Fibroblast of lung (primary cell): Measurements from ENCODE around the gene POM121C. TPM values are rescaled to one million over a fixed set of nuclear protein-coding genes. Genes with fewer than 3 reads are reported as not detected.
A peak's percentile ranks its signal among the peaks of the same experiment; 100 is the strongest.
"Not testable (repeated sequence)": the region's sequence is repeated elsewhere in the genome, so short reads cannot be mapped to it uniquely, and the experiment has no call there.

Experiments
- DNase-seq, 2 donors: peaks; one replicate each; pipeline versions ENCODE4 v3.0.0 to v3.0.0-alpha.2; 2010; ENCODE audit warnings: low read depth in 2 of 2
- H2AFZ ChIP-seq: 2 replicates; pipeline ENCODE4 v1.5.1; 2012; ENCODE audit warnings: low read length, control low read depth, inconsistent platforms
- H3K27ac ChIP-seq: 2 replicates; pipeline ENCODE4 v1.5.1; 2011; ENCODE audit warnings: low read length, control low read depth; ENCODE audit not compliant: insufficient read depth
- H3K27me3 ChIP-seq: 2 replicates; pipeline ENCODE4 v1.5.1; 2011; ENCODE audit warnings: mild to moderate bottlenecking, low read length; ENCODE audit not compliant: control insufficient read depth, insufficient read depth
- H3K36me3 ChIP-seq: 2 replicates; pipeline ENCODE4 v1.5.1; 2011; ENCODE audit warnings: low read length; ENCODE audit not compliant: control insufficient read depth, insufficient read depth
- H3K4me1 ChIP-seq: 2 replicates; pipeline ENCODE4 v1.5.1; 2011; ENCODE audit warnings: low read length; ENCODE audit not compliant: control insufficient read depth, insufficient read depth; ENCODE audit errors: extremely low read depth
- H3K4me2 ChIP-seq: 2 replicates; pipeline ENCODE4 v1.5.1; 2011; ENCODE audit warnings: low read length, control low read depth; ENCODE audit not compliant: insufficient read depth; ENCODE audit errors: extremely low read depth
- H3K4me3 ChIP-seq, 4 experiments: fragments of 200-600 bp in 1 of 4; sonication (generic) in 1 of 4; replicated peaks in 1 of 4; 2 replicates each; pipeline ENCODE4 v1.5.1; 2011 to 2016; ENCODE audit warnings: low read length in 4 of 4, low read depth in 3 of 4, mild to moderate bottlenecking in 3 of 4, control low read depth in 2 of 4, inconsistent platforms in 1 of 4, mixed read lengths in 1 of 4; ENCODE audit not compliant: insufficient read depth in 1 of 4; ENCODE audit errors: control extremely low read depth in 1 of 4
- H3K79me2 ChIP-seq: 2 replicates; pipeline ENCODE4 v1.5.1; 2012; ENCODE audit warnings: mild to moderate bottlenecking, low read length, inconsistent platforms; ENCODE audit not compliant: control insufficient read depth, insufficient read depth
- H3K9ac ChIP-seq: 2 replicates; pipeline ENCODE4 v1.5.1; 2011; ENCODE audit warnings: mild to moderate bottlenecking, low read length, control low read depth; ENCODE audit not compliant: insufficient read depth
- H3K9me3 ChIP-seq: 2 replicates; pipeline ENCODE4 v1.5.1; 2012; ENCODE audit warnings: low read depth, low read length; ENCODE audit not compliant: control insufficient read depth, insufficient read depth
- H4K20me1 ChIP-seq: 2 replicates; pipeline ENCODE4 v1.5.1; 2011; ENCODE audit warnings: low read length; ENCODE audit not compliant: control insufficient read depth, insufficient read depth; ENCODE audit errors: extremely low read depth
- EZH2 ChIP-seq: IDR thresholded peaks from 2 replicates; pipeline ENCODE4 v1.5.1; 2012; ENCODE audit warnings: low read length, control low read depth, mild to moderate bottlenecking; ENCODE audit errors: missing control alignments
- polyA plus RNA-seq, 2 donors: library from polyadenylated mRNA; depleted of rRNA in 1 of 2; stranded (reverse) in 1 of 2; unstranded in 1 of 2; fragments of >200 nt; gene quantifications; 2 replicates each; pipeline ENCODE4 v1.2.1, GENCODE V29; 2011 to 2012; ENCODE audit warnings: missing spikeins in 1 of 2
- total RNA-seq: library from RNA; depleted of rRNA; stranded (reverse); fragments of >200 nt; gene quantifications from 2 replicates; pipeline ENCODE4 v1.2.1, GENCODE V29; 2014
- TF ChIP-seq, protein P1 (sequence below), 2 donors: IDR thresholded peaks in 1 of 2; conservative IDR thresholded peaks in 1 of 2; 1 replicate in 1 of 2; 2 replicates in 1 of 2; pipeline ENCODE4 v1.5.1; 2011 to 2012; ENCODE audit warnings: low read length in 2 of 2, control low read depth in 1 of 2, inconsistent platforms in 1 of 2, low read depth in 1 of 2, mild to moderate bottlenecking in 1 of 2

The POM121C gene
- total and polyA plus RNA-seq, 2 donors (not counting 1 experiment from before 2014, with no cell fraction given) = 6.9 to 14.7 TPM

DNA sequence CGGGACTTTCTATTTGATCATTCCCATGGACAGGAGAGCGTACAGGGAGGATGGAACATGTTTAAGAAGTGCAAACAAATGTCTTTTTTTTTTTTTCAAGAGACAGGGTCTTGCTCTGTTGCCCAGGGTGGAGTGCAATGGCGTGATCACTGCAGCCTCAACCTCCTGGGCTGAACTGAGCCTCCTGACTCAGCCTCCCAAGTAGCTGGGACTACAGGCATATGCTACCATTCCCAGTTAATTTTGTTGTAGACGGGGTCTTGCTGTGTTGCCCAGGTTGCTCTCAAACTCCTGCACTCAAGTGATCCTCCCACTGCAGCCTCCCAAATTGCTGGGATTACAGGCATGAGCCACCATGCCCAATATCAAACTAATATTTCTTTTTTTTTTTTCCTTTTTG, 46.5 kb upstream of the POM121C start:
- no peaks in the 10 kb centered on the region for H4K20me1 ChIP-seq
- DNase-seq = no peak
- H3K4me2 ChIP-seq = no peak overlapping the region
- TF ChIP-seq, protein P1, sequence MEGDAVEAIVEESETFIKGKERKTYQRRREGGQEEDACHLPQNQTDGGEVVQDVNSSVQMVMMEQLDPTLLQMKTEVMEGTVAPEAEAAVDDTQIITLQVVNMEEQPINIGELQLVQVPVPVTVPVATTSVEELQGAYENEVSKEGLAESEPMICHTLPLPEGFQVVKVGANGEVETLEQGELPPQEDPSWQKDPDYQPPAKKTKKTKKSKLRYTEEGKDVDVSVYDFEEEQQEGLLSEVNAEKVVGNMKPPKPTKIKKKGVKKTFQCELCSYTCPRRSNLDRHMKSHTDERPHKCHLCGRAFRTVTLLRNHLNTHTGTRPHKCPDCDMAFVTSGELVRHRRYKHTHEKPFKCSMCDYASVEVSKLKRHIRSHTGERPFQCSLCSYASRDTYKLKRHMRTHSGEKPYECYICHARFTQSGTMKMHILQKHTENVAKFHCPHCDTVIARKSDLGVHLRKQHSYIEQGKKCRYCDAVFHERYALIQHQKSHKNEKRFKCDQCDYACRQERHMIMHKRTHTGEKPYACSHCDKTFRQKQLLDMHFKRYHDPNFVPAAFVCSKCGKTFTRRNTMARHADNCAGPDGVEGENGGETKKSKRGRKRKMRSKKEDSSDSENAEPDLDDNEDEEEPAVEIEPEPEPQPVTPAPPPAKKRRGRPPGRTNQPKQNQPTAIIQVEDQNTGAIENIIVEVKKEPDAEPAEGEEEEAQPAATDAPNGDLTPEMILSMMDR (conservative IDR thresholded peaks at IDR 0.05 in 1 of 2, IDR thresholded peaks at IDR 0.05 in 1 of 2; ENCODE audit: low read depth in 1 of 2, low read length in 2 of 2) = no peak
- TF ChIP-seq EZH2 = no peak
- H3K79me2 ChIP-seq = peaks cover 2% of the 10 kb centered on the region
- peaks cover 5% of the 10 kb centered on the region for H3K36me3 ChIP-seq
- H3K9me3 ChIP-seq = no peaks in the 10 kb centered on the region
- H3K4me1 ChIP-seq = peaks cover 5% of the 10 kb centered on the region
- no peak overlapping the region for H2AFZ ChIP-seq
- no peaks in the 10 kb centered on the region for H3K27me3 ChIP-seq
- H3K9ac ChIP-seq = no peak overlapping the region
- H3K4me3 ChIP-seq = no peak overlapping the region
- H3K27ac ChIP-seq = no peak overlapping the region

DNA sequence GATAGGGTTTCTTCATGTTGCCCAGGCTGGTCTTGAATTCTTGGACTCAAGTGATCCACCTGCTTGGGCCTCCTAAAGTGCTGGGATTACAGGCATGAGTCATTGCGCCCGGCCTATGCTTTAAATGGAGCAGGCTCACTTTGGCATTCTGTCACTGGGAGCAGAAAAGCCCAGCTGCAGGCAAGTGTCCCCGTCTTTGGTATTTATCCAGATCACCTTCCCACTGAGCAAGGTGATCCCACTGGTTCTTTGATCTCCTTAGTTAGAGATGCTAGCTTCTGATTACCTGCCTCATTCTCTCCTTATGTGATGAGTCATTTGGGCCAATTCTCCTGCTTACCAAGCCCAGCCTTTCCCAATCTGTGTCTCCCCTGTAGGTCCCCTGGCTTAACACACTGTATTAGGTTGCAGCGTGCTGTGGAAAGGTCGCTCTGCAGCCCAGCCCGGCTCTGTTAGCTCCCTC, 45.3 kb upstream of the POM121C start:
- Histone ChIP-seq H3K9ac (no peak overlapping the region), H3K4me3 (no peak overlapping the region), H3K9me3 (no peaks in the 10 kb centered on the region), H4K20me1 (no peaks in the 10 kb centered on the region), H3K27me3 (no peaks in the 10 kb centered on the region), H2AFZ (no peak overlapping the region), H3K4me2 (no peak overlapping the region), H3K4me1 (peaks cover 5% of the 10 kb centered on the region), H3K36me3 (no peaks in the 10 kb centered on the region), H3K27ac (no peak overlapping the region), H3K79me2 (peaks cover 12% of the 10 kb centered on the region)
- peak in 1 of 2 donors; percentile 14 for DNase-seq
- TF ChIP-seq, protein P1 (conservative IDR thresholded peaks at IDR 0.05 in 1 of 2, IDR thresholded peaks at IDR 0.05 in 1 of 2; ENCODE audit: low read depth in 1 of 2, low read length in 2 of 2) = no peak
- TF ChIP-seq EZH2 = no peak

DNA sequence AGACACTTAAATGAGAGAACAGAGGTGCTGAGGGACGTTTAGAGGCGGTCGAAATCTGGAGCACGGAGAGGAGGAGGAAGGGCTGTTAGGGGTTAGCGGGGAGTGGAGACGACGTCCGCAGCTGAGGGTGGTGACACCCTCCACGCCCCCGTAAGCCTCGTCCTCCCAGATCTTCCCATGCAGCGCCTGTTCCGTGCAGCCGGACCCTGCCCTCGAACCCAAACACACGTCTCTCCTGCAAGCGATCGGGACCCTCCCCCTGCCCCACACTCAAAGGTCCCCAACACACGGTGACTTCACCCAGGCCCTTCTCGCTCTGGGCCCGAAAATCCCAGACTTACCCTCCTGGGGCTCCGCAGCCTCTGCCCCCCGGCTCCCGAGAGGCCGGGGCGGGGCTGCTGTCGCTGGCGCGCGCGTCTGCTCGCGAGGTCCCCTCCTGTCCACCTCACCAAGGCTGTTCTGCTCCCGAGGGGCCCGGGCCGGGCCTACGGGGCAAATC, 41.2 kb upstream of the POM121C start:
- not testable (repeated sequence) for DNase-seq, H3K36me3 ChIP-seq, H2AFZ ChIP-seq, H3K4me1 ChIP-seq, H4K20me1 ChIP-seq, H3K9me3 ChIP-seq, H3K27me3 ChIP-seq
- peak overlapping the region; percentile 76 to 91 (median 86) for H3K4me3 ChIP-seq
- peak overlapping the region; percentile 82 for H3K4me2 ChIP-seq
- H3K79me2 ChIP-seq = peaks cover 19% of the 10 kb centered on the region
- peak overlapping the region; percentile 85 for H3K27ac ChIP-seq
- peak overlapping the region; percentile 94 for H3K9ac ChIP-seq

DNA sequence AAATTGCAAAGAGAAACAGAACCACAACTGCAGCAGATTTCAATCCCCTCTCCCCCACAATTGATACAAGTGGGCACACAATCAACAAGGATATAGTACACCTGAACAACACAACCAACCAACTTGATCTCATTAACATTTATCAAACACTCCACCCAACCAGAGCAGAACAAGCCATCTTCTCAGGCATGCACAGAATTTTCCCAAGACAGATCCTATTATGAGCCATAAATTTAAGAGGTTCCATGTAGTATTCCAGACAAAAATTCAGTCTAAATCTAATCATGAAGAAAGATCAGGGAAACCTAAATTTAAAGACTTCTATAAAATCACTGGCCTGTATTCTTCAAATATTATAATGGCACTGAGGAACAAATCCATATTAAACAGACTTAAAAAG, 35.6 kb upstream of the POM121C start:
- H3K27me3 ChIP-seq, H3K36me3 ChIP-seq, H3K9ac ChIP-seq, H4K20me1 ChIP-seq, H3K4me2 ChIP-seq, H3K4me3 ChIP-seq, H3K9me3 ChIP-seq, DNase-seq, H3K27ac ChIP-seq, H3K4me1 ChIP-seq, H2AFZ ChIP-seq: not testable (repeated sequence)
- peaks cover 12% of the 10 kb centered on the region for H3K79me2 ChIP-seq

DNA sequence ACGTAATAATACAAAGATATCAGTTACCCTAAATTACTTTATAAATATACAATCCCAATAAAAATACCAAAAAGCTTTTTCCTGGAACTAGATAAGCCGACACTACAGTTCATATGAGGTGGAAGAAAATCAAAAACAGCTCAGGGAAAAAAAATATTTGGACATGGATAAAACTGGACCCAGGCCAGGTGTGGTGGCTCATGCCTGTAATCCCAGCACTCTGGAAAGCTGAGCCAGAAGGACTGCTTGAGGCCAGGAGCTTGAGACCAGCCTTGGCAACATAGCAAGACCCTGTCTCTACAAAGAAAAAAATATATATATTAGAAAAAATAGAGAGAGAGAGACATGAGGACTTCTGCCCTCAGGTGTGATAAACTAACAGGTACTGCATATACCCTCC, 32.7 kb upstream of the POM121C start:
- H3K79me2 ChIP-seq, H2AFZ ChIP-seq, H3K36me3 ChIP-seq, H3K4me1 ChIP-seq, H3K4me3 ChIP-seq, H3K4me2 ChIP-seq, H3K9ac ChIP-seq, H3K27me3 ChIP-seq, H3K9me3 ChIP-seq, H3K27ac ChIP-seq, H4K20me1 ChIP-seq: not testable (repeated sequence)
- DNase-seq = peak in 1 of 2 donors; percentile 2
